Measurements from ENCODE around the gene FAHD1.
"Not testable (repeated sequence)": the region's sequence is repeated elsewhere in the genome, so short reads cannot be mapped to it uniquely, and the experiment has no call there.

The FAHD1 gene

GRCh38 chr16:1789643-1790045 is 37.4 kb upstream of the FAHD1 start:
- no peak for DNase-seq (ENCODE audit: low read depth)

- no peak for DNase-seq (ENCODE audit: low read depth)
Measured at GRCh38 chr16:1790261-1790610, 36.8 kb upstream of the FAHD1 start.

- no peak for DNase-seq (ENCODE audit: low read depth)
Measured at GRCh38 chr16:1790611-1791255, 36.3 kb upstream of the FAHD1 start.

GRCh38 chr16:1791256-1791942 is 35.6 kb upstream of the FAHD1 start:
- DNase-seq (ENCODE audit: low read depth): no peak

- DNase-seq (ENCODE audit: low read depth): no peak
Measured at GRCh38 chr16:1791943-1792812, 34.8 kb upstream of the FAHD1 start.

GRCh38 chr16:1792836-1793577 is 34.0 kb upstream of the FAHD1 start:
- DNase-seq (ENCODE audit: low read depth): no peak

GRCh38 chr16:1793578-1794220 is 33.3 kb upstream of the FAHD1 start, which contains the start of gene IGFALS:
Gene IGFALS, minus strand, starts transcription at chr16:1793705. Its CDS starts 53 bp downstream, at chr16:1793652.
- DNase-seq (ENCODE audit: low read depth): no peak

- DNase-seq (ENCODE audit: low read depth): no peak
Measured at GRCh38 chr16:1794221-1794871, 32.7 kb upstream of the FAHD1 start.

- no peak for DNase-seq (ENCODE audit: low read depth)
Measured at GRCh38 chr16:1794908-1795666, 31.9 kb upstream of the FAHD1 start.

- not testable (repeated sequence) for DNase-seq (ENCODE audit: low read depth)
Measured at GRCh38 chr16:1799263-1799662, 27.7 kb upstream of the FAHD1 start.

- no peak for DNase-seq (ENCODE audit: low read depth)
Measured at GRCh38 chr16:1800701-1801100, 26.3 kb upstream of the FAHD1 start.

- DNase-seq (ENCODE audit: low read depth): no peak
Measured at GRCh38 chr16:1807626-1808025, 19.4 kb upstream of the FAHD1 start.

GRCh38 chr16:1808691-1809090 is 18.3 kb upstream of the FAHD1 start:
- DNase-seq (ENCODE audit: low read depth): no peak

GRCh38 chr16:1809281-1809801 is 17.7 kb upstream of the FAHD1 start:
- no peak for DNase-seq (ENCODE audit: low read depth)

GRCh38 chr16:1810106-1810505 is 16.9 kb upstream of the FAHD1 start:
- DNase-seq (ENCODE audit: low read depth): no peak

GRCh38 chr16:1810536-1810935 is 16.5 kb upstream of the FAHD1 start:
- no peak for DNase-seq (ENCODE audit: low read depth)

- DNase-seq (ENCODE audit: low read depth): peak; percentile 73
Measured at GRCh38 chr16:1812732-1813163, 14.3 kb upstream of the FAHD1 start.

- DNase-seq (ENCODE audit: low read depth): no peak
Measured at GRCh38 chr16:1815461-1815860, 11.5 kb upstream of the FAHD1 start.

GRCh38 chr16:1816396-1817275 is 10.4 kb upstream of the FAHD1 start:
- DNase-seq (ENCODE audit: low read depth): no peak

Data from amniotic epithelial cell (primary cell).